Measurements from ENCODE around the gene PRKACA.

GRCh38 chr19:14096272-14096992, 21.1 kb downstream of the PRKACA start:
- TF ChIP-seq, protein P1, sequence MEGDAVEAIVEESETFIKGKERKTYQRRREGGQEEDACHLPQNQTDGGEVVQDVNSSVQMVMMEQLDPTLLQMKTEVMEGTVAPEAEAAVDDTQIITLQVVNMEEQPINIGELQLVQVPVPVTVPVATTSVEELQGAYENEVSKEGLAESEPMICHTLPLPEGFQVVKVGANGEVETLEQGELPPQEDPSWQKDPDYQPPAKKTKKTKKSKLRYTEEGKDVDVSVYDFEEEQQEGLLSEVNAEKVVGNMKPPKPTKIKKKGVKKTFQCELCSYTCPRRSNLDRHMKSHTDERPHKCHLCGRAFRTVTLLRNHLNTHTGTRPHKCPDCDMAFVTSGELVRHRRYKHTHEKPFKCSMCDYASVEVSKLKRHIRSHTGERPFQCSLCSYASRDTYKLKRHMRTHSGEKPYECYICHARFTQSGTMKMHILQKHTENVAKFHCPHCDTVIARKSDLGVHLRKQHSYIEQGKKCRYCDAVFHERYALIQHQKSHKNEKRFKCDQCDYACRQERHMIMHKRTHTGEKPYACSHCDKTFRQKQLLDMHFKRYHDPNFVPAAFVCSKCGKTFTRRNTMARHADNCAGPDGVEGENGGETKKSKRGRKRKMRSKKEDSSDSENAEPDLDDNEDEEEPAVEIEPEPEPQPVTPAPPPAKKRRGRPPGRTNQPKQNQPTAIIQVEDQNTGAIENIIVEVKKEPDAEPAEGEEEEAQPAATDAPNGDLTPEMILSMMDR (conservative IDR thresholded peaks at IDR 0.05; ENCODE audit: low read depth, low read length), result peak; percentile 23; the same call in 1 of the 2 replicates
- TF ChIP-seq EZH2 (IDR thresholded peaks at IDR 0.05; ENCODE audit: borderline replicate concordance, low read depth, low read length, poor library complexity, severe bottlenecking), result no peak

Data from A673 (cell line).